GM19397 (cell line): ENCODE results near the gene ADGRV1.
A peak's percentile ranks its signal among the peaks of the same experiment; 100 is the strongest.

Experiments
- ATAC-seq: cut with Tn5 transposase; IDR thresholded peaks from one replicate; pipeline ENCODE4 v1.9.1; 2021; ENCODE audit warnings: mild to moderate bottlenecking, moderate library complexity; ENCODE audit not compliant: unreplicated experiment

The ADGRV1 gene

DNA sequence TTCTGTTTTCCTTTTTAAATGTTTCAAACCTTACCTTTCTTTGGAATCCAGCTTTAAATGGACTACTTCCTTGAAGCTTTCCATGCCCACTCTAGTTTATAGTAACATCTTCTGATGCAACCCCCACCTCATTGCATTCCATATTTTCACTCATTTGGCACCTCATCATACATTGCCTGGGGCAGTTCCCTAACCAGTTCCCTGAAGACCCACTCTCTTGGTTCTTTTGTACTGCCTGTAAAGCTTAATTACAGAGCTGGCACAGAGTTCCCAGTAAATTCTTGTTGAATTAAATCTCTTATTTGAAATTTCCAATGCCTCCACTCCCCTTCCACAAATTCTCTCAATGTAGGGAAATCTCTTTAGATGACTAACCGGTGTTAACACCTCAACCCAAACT lies 567.3 kb downstream of the ADGRV1 start:
- ATAC-seq, result no peak

- no peak for ATAC-seq
These were observed 567.9 kb downstream of the ADGRV1 start for GRCh38 chr5:91126448-91126847.

DNA sequence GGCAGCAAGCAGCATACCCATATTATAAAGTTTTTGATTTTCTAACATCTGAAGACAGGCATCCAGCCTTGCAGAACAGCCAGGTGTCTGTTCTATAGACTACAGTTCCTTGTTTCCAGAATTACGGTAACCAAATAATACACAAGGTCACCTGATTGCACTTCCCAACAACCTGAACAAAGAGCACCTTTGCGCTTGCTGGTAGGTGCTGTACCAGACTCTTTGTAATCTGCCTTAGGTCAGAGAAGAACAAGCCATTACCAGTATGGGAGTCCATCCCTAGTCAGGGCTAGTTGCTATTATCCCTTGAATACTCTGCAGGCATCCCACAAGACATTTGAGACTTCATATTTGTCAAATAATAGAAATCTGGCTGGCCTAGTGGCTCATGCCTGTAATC lies 568.3 kb downstream of the ADGRV1 start:
- ATAC-seq, result no peak

DNA sequence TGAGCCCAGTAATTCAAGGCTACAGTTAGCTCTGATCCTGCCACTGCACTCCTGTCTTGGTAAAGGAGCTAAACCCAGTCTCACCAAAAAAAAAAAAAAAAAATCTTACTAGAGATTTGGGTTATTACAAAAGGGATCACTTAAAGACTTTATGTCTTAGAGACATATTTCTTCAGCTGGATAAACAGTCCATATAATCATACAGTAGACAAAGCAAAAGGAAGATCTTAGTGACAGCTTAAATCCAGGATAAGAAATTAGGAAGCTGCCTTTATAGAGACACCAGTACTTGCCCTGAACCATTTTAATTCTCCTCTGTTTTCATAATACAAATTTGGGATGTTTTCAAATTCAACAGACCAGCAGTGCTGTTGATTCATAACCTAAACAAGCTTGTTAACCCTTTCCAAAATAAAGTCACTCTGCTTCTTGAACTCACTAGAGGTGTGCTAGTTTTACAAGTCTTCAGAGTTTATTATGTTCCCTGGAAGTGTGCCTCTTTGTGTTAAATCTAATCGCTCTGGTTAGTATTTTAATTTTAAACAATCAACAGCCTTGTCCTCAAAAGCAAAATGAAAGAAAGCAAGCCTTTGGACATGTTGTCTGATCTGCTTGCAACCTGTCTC lies 569.0 kb downstream of the ADGRV1 start:
- ATAC-seq, result no peak

DNA sequence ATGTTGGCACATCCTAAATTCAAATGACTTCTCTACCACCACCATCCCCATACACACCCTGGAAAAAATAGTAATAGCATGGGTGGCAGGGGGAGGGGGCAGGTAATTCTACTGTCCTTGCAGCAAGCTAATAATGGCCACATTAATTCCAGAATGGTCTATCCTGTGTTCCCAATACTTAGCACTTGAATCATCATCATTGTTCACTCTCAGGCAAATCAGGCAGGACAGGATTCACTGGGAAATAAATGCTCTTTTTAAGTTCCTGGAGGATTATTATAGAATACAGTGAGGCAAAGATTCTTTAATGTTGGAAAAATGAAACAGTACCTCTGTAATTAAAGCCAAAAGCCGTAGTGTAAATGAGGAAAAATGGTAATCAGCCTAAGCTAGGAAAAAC lies 570.0 kb downstream of the ADGRV1 start:
- ATAC-seq, result no peak

- ATAC-seq, result no peak
These were observed 571.2 kb downstream of the ADGRV1 start for GRCh38 chr5:91129748-91130147.

- ATAC-seq, result no peak
These were observed 572.2 kb downstream of the ADGRV1 start for GRCh38 chr5:91130759-91131158.

DNA sequence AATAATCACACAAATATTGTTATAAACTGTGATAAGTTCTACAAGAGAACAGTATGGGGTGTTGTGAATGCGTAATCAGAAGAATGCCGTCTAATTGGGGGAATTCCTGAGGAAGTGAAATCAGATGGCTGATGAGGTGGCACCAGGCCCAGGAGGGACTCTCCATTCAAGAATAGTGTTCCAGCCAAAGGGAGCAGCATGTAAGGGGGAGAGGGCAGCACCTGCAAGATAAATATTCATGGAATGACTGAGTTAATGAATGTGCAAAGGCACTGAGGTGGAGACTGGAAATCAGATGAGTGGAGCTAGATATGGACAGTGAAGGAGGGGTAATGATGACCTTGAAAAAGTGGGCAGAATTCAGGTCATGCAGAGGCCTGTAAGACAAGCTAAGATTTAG lies 574.0 kb downstream of the ADGRV1 start:
- ATAC-seq, result peak; percentile 61

GRCh38 chr5:91133183-91133582 lies 574.6 kb downstream of the ADGRV1 start:
- ATAC-seq, result no peak

GRCh38 chr5:91135475-91136248 lies 577.1 kb downstream of the ADGRV1 start:
- ATAC-seq, result no peak

GRCh38 chr5:91136271-91136670 lies 577.7 kb downstream of the ADGRV1 start:
- ATAC-seq, result no peak

DNA sequence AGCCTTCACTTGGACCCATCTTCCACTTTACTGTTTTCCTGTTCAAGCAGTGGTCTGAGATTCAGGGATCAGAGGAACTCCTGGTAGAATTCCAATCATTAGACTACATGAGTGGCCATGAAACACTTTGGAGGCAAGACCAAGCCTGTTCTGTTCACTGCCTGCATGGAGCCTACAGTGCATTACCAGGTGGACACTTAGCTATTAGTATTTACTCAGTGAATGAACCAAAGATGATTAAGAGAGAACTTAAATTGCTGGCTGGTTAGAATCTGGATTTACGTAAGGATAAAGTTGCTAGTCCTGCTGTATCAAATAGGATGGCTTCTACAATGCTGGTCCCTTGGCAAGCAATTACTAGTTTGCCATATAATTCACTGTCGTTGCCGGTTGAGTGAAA lies 579.0 kb downstream of the ADGRV1 start:
- no peak for ATAC-seq

DNA sequence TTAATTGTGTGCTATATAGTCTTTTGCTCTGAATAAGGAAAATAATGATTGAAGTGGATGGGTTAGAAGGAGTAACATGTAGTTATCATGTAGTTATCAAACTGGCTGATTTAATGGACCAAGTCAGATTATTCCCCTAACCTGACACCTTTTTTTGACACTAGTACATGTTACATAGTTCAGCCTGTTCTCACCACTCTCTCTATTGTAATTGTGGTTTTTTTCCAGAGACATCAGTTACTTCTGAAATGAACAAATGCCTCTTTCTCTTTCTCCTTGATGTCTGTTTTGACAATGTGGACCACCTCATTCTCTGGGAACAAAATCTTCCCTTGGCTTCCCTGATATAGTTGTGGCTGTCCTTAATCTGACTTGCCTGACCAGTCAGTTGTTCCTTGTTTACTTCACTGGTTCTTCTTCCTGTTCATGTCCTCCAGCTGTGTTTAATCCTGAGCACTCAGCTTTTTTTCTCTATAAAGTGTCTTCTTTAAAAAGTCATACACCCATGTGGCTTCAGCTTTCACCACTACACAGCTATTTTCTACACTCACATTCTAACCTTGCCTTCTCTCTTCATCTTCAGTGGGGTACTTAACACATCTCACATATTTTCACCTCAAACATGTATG lies 581.1 kb downstream of the ADGRV1 start:
- no peak for ATAC-seq

- no peak for ATAC-seq
These were observed 582.1 kb downstream of the ADGRV1 start for GRCh38 chr5:91140657-91141056.

DNA sequence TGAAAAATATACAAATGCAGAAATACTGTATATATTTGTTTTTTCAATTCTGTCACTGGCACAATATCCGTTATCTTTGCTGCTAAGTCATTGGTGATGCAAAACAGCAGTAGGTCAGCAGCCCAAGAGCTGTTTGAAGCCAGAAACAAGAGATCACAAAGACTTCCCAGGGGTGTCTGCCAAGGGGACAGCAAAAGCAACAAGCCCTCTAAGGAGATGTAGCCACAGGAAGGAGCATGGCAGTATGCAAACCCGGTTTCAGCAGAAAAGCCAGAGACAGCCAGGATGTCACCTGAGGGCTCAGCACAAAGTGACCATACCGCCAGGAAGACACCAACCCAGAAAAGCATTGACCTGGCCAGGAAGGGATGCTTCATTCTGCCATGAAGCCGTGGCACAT lies 583.0 kb downstream of the ADGRV1 start:
- no peak for ATAC-seq

GRCh38 chr5:91142386-91142785 lies 583.8 kb downstream of the ADGRV1 start:
- ATAC-seq, result no peak

DNA sequence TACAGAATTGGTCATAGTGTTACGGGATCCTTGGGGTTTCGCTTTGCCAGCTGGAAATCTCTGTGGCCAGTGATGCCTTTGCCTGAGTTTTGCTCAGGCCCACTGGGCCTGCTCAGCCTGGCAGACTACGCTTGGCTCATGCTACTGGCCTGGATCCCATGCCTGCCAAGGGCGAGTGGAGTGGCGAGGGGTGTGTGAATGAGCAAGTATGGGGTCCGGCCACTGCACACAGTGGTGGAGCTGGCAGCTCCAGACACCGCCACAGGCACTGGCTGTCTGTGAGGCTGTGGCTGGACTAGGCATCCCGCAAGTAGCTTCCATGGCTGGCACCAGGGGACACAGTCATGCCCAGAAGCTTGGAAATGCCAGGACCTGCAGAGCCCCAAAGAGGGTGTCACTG lies 584.2 kb downstream of the ADGRV1 start:
- no peak for ATAC-seq

GRCh38 chr5:91143840-91144239 lies 585.2 kb downstream of the ADGRV1 start:
- no peak for ATAC-seq

DNA sequence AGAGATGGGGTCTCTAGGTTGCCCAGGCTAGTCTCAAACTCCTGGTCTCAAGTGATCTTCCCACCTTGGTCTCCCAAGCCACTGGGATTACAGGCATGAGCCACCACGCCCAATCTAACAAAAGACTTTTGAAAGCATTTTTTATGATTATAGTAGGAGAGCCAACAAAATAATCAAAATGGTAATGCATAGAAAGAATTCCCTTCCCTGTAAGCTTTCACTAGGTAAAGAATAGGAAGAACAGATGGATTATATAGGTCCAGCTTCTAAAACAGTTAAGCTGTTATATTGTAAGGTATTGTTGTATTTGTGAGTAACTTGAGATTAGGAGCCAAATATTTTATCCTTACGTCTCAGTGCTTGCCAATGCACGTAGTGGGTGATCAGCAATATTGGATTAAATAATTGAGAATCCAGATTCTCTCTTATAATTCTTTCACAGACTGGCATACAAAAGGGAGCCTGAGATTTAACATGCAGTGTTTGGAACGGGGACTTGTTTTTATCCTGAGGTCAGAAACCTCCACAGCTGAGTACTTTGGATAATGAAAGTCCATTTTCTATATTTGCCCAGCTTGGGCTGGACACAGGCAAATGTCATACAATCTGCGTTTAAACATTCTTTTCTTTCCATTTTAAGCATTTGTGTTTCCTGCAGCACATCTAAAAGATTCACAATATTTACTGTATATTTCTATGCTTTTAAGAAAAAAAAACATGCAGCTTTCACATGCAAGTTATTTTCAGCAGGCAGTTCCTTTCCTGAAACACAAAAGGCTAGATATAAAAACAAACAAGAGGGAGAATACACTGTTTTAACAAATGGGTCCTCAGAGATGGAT lies 586.1 kb downstream of the ADGRV1 start:
- ATAC-seq, result no peak

DNA sequence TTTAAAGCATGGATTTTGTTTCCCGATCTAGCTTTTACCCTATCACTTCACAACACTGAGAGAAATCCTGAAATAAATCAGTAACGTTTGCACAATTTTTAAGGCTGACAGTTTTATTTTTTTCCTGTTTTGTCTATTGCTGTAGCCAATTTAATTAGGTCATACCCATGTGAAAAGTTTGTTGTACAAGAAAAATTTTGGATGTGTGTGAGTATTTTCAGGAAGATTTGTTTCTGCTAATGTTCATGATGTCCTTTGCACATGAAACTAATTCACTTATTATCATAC lies 586.7 kb downstream of the ADGRV1 start:
- no peak for ATAC-seq

DNA sequence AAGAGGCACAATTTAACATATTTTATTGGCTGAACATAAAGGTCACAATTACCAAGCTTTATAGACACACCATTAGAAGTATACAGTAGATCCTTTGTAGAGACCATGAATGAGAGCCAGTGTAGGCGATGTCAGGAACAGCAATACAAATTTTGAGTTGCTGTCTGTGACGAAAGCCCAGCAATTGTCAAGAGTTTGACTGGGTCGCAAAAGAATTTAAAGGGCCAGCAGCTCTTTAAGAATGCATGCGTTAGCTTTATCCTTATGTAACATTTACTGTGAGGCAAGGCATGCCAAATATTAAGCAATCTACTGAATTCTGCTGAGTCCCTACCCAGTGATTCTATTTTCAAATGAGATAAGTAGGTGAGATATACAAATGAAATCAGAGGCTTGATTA lies 587.6 kb downstream of the ADGRV1 start:
- no peak for ATAC-seq
